GM12878 (cell line): ENCODE data around the gene RAB4B. TPM values are rescaled to one million over a fixed set of nuclear protein-coding genes. Genes with fewer than 3 reads are reported as not detected.
"Not testable (repeated sequence)": the region's sequence is repeated elsewhere in the genome, so short reads cannot be mapped to it uniquely, and the experiment has no call there.

Experiments used
- ATAC-seq: fragments of 200-7000 bp; cut with Tn5 transposase; 3 replicates; pipeline ENCODE4 v1.9.1; 2020; ENCODE audit warnings: mild to moderate bottlenecking, moderate library complexity
- BruUV-seq: library from RNA; stranded (reverse); fragments of 400-500 nt; replicated peaks from 2 replicates; lab custom pipeline; 2021; lab: Mats Ljungman, UMichigan
- CTCF ChIA-PET: fragments of 300-600 bp; sonication (Branson Sonifier 250); formaldehyde crosslinking; extraction: SDS; loops from one replicate; lab custom pipeline; 2021; ENCODE audit warnings: inconsistent platforms; lab: Yijun Ruan, JAX
- POLR2A ChIA-PET: fragments of 350-600 bp; formaldehyde crosslinking; extraction: SDS; loops from one replicate; lab custom pipeline; 2021; ENCODE audit warnings: inconsistent platforms; lab: Charles Lee
- RAD21 ChIA-PET: fragments of 300-600 bp; sonication (Branson Sonifier 250); formaldehyde crosslinking; loops from one replicate; lab custom pipeline; 2023; ENCODE audit warnings: antibody characterized with exemption; ENCODE audit not compliant: unreplicated experiment; lab: Charles Lee
- SMC1A ChIA-PET: fragments of 300-600 bp; sonication (Branson Sonifier 250); formaldehyde crosslinking; loops from one replicate; lab custom pipeline; 2023; ENCODE audit not compliant: unreplicated experiment, uncharacterized antibody; lab: Charles Lee
- DNase-seq: peaks from one replicate; pipeline ENCODE4 v3.0.0-alpha.2; 2011; ENCODE audit warnings: low read depth, low spot score
- FAIRE-seq: peaks from 3 replicates; lab custom pipeline; 2011; peaks lifted over from hg19 to GRCh38; lab: Jason Lieb, UNC
- H2AFZ ChIP-seq: 2 replicates; pipeline ENCODE4 v1.6.0; 2011; ENCODE audit warnings: low read depth, low read length, control low read depth; ENCODE audit not compliant: control insufficient read depth
- H3K27ac ChIP-seq: 2 replicates; pipeline ENCODE4 v1.5.1; 2011; ENCODE audit warnings: control low read depth; ENCODE audit not compliant: control insufficient read depth, insufficient read depth
- H3K27me3 ChIP-seq, 2 experiments: replicated peaks in 1 of 2; 2 replicates each; pipeline versions ENCODE4 v1.6.0 to v1.6.1; 2011; ENCODE audit warnings: low read length in 1 of 2; ENCODE audit not compliant: control insufficient read depth in 2 of 2, insufficient read depth in 2 of 2
- H3K36me3 ChIP-seq, 2 experiments: 2 replicates each; pipeline ENCODE4 v1.5.1; 2011; ENCODE audit warnings: low read length in 1 of 2; ENCODE audit not compliant: control insufficient read depth in 2 of 2, insufficient read depth in 2 of 2
- H3K4me1 ChIP-seq: 2 replicates; pipeline ENCODE4 v1.6.1; 2011; ENCODE audit warnings: mild to moderate bottlenecking, low read length, moderate library complexity, mixed read lengths; ENCODE audit not compliant: control insufficient read depth, insufficient read depth
- H3K4me2 ChIP-seq: 2 replicates; pipeline ENCODE4 v1.6.0; 2011; ENCODE audit warnings: control low read depth; ENCODE audit not compliant: control insufficient read depth, insufficient read depth
- H3K4me3 ChIP-seq: fragments of 200-600 bp; sonication (generic); 2 replicates; pipeline ENCODE4 v1.5.1; 2016
- H3K79me2 ChIP-seq: 2 replicates; pipeline ENCODE4 v1.6.0; 2011; ENCODE audit warnings: low read length; ENCODE audit not compliant: control insufficient read depth, insufficient read depth
- H3K9ac ChIP-seq: 2 replicates; pipeline ENCODE4 v1.8.0; 2011; ENCODE audit warnings: low read length, control low read depth, mixed read lengths; ENCODE audit not compliant: control insufficient read depth, insufficient read depth
- H3K9me3 ChIP-seq: replicated peaks from 3 replicates; pipeline ENCODE4 v1.5.1; 2011; ENCODE audit warnings: mild to moderate bottlenecking, low read length; ENCODE audit not compliant: control insufficient read depth, insufficient read depth
- H4K20me1 ChIP-seq: 2 replicates; pipeline ENCODE4 v1.6.0; 2011; ENCODE audit not compliant: control insufficient read depth, insufficient read depth
- WGBS: methylation state at CpG from one replicate; pipeline ENCODE4 v1.1.6; 2016; ENCODE audit warnings: low lambda C conversion rate; ENCODE audit not compliant: insufficient replicate concordance, insufficient coverage; ENCODE audit errors: missing lambda C conversion rate; 5-methylcytosine and 5-hydroxymethylcytosine counted together
- in situ Hi-C: fragments of 300-500 bp; cut with MboI; formaldehyde crosslinking; loops from 9 replicates; pipeline ENCODE4 v1.14.3; 2018; ENCODE audit warnings: mixed read lengths
- intact Hi-C: fragments of 100-400 bp; cut with micrococcal nuclease; formaldehyde crosslinking; loops from one replicate; pipeline ENCODE4 v1.14.2; 2022; ENCODE audit not compliant: unreplicated experiment
- polyA plus RNA-seq, 11 experiments: library from polyadenylated mRNA; depleted of rRNA in 4 of 11; unstranded in 6 of 11; stranded (reverse) in 5 of 11; fragments of >200 nt; fragmentation: Nextera tagmentation in 4 of 11; fragmentation: Illumina TruSeq in 1 of 11; extraction: Ambion mirVana in 4 of 11; extraction: Trizol in 1 of 11; gene quantifications; 1 replicate in 1 of 11; 2 replicates in 10 of 11; pipeline versions ENCODE4 v1.2.1 to v1.2.3, GENCODE V29; 2011 to 2016; ENCODE audit warnings: inconsistent platforms in 2 of 11, missing spikeins in 2 of 11, low read depth in 1 of 11
- total RNA-seq, 4 experiments: library from RNA; depleted of rRNA in 3 of 4; stranded (reverse); fragments of >200 nt in 3 of 4; fragmentation: Illumina TruSeq in 1 of 4; extraction: Trizol in 1 of 4; gene quantifications; 2 replicates each; pipeline versions ENCODE4 v1.2.1 to v1.2.3, GENCODE V29; 2013 to 2021
- TF ChIP-seq, protein P1 (sequence below): IDR thresholded peaks from 2 replicates; pipeline ENCODE4 v1.6.1; 2011; ENCODE audit warnings: low read depth, low read length, improper control_type of control experiment, borderline replicate concordance

Gene RAB4B
- total and polyA plus RNA-seq, 10 of the 15 experiments (the other 5 are each of a cell fraction or from before 2014, with no cell fraction given): 0.60 to 51.5 (median 27.7) TPM

DNA sequence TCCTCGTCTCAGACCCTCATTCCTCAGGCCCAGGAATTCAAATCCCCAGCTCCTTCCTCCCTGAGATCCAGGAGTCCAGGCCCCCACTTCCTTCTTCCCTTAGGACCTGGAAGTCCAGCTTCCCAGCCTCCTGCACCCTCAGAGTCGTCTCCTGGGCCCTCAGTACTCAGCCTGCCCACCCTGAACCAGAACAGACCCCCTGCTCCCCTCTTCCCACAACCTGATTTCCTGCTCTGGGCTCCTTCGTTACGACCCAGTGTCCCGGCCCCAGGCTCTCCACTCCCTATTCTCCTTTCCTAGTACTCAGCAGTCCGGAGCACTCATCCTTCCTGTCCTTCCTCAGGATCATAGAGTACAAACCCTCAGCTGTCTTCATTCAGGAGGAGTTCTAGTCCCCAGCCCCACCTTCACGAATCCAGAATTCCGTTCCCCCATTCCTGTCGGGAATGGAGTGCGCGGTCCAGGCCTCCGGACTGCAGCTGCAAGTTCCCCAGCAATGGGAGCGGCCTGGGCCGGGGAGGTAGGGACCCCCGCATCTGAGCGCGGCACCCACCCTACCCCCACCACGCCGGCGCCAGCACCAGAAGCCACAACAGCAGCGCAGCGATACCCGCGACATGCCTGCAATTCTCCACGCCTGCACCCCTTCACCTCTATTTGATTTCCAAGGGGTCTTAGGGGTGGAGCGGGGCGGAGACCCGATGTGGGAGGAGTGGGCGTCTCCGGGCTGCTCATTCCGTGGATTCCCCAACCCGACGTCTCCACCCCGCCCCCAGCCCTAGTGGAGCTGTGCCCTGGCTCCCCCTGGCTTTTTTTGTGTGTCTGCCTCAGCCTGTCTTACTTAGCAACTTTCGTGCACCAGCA lies 33.7 kb downstream of the RAB4B start (continued):
- TF ChIP-seq, protein P1, sequence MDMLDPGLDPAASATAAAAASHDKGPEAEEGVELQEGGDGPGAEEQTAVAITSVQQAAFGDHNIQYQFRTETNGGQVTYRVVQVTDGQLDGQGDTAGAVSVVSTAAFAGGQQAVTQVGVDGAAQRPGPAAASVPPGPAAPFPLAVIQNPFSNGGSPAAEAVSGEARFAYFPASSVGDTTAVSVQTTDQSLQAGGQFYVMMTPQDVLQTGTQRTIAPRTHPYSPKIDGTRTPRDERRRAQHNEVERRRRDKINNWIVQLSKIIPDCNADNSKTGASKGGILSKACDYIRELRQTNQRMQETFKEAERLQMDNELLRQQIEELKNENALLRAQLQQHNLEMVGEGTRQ: no peak
- TF ChIP-seq, all 136 proteins: peak for 2

DNA sequence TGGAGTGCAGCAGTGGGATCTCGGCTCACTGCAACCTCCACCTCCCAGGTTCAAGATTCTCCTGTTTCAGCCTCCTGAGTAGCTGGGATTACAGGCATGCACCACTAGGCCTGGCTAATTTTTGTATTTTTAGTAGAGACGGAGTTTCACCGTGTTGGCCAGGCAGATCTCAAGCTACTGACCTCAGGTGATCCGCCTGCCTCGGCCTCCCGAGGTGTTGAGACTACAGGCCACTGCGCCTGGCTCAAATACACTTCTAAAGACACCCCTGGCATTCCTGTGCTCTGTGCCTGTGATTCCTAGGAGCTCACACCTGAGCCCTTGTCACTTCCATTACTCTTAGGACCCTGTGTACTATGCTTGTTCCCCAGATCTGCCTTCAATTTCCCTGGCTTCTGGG lies 34.5 kb downstream of the RAB4B start:
- H2AFZ ChIP-seq, H3K9me3 ChIP-seq, FAIRE-seq, H3K27ac ChIP-seq, BruUV-seq, H3K79me2 ChIP-seq, POLR2A ChIA-PET, H3K4me2 ChIP-seq, H3K27me3 ChIP-seq, H3K4me1 ChIP-seq, H4K20me1 ChIP-seq, H3K4me3 ChIP-seq, H3K9ac ChIP-seq, intact Hi-C loops, DNase-seq, ATAC-seq: not testable (repeated sequence)
- WGBS: 85% methylated on average over 7 of the region's 7 CpGs
- SMC1A ChIA-PET: interaction anchor here (1.2 kb wide), 1 partner anchor 63 kb away, joined by 3 read pairs; the partner anchor contains the start of gene ACTMAP
- RAD21 ChIA-PET: interaction anchor here (1.6 kb wide), 1 partner anchor 149 kb away, joined by 8 read pairs; no protein-coding TSS in a partner anchor
- CTCF ChIA-PET: interaction anchor here (0.6 kb wide), 1 partner anchor 125 kb away, joined by 3 read pairs; no protein-coding TSS in a partner anchor
- H3K36me3 ChIP-seq: peaks cover 4 to 12% of the 10 kb centered on the region in 2 experiments; a peak in 3 of 4 replicates
- in situ Hi-C loops: loop anchor here (5.0 kb wide), 1 partner anchor 320 kb away; no protein-coding TSS in a partner anchor
